Renal cortical epithelial cell (primary cell): Measurements from ENCODE around the gene NUAK2. TPM values are rescaled to one million over a fixed set of nuclear protein-coding genes. Genes with fewer than 3 reads are reported as not detected.
A peak's percentile ranks its signal among the peaks of the same experiment; 100 is the strongest.

ENCODE experiments used
- DNase-seq: peaks from one replicate; pipeline ENCODE4 v3.0.0-alpha.2; 2011; ENCODE audit warnings: low read depth
- total RNA-seq: library from RNA; depleted of rRNA; stranded (reverse); fragments of >200 nt; gene quantifications from 2 replicates; pipeline ENCODE4 v1.2.3, GENCODE V29; 2014

Gene NUAK2
- total RNA-seq, 1 donor from 2014 or later, result 59.6 TPM

GRCh38 chr1:205275133-205275532 lies 46.4 kb downstream of the NUAK2 start:
- no peak for DNase-seq

DNA sequence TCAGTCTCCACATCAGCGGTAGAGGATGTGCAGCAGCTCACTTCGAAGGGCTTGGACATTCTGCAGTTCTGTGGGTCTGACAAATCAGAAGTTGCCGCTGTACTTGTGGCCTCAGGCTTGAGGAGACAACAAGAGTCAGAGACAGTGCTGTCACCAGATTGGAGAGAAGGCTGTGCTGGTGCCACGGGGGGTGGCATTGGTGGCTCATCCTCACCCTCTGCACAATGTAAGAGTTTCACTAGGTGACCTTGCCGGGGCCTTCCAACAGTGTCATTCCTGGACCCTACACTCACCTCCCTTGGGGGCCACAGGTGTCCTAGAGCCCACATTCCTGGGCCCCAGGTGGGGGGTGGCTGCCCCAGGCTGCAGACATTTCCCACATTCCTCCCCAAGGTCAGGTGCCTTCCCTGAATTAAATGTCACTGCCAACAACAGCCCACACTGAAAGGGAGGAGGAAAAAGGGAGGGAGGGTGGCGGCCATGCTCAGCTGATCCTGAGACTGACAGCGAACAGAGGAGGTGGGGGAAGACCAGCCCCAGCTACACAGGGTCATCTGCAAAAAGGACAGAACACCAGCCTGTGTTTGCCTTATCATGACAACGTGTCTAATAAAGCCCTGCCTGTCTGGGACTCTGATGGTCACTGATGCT lies 47.4 kb downstream of the NUAK2 start:
- DNase-seq, result peak; percentile 70

DNA sequence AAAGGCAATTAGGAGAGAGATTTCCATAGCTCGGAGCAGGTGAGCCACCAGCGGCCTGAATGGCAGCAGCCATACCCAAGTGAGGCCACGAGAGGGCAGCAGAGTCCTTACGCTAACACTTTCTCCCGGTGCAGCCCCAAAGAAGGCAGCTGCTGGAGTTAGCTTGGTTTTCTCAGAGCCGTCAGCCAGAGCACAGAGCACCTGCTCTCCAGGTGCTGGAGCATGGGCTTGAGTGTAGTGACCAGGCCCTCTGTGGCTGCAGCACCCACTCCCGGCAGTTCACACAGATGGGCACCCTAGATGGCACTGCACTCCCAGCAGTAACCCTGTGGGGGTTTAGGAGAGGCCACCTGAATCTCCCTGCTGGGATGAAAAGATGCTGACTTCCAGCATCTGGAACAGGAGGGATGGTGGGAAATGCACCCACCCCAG lies 48.0 kb downstream of the NUAK2 start:
- peak; percentile 71 for DNase-seq

GRCh38 chr1:205272536-205272935 lies 49.0 kb downstream of the NUAK2 start:
- DNase-seq, result no peak

GRCh38 chr1:205271745-205272144 lies 49.8 kb downstream of the NUAK2 start:
- no peak for DNase-seq

DNA sequence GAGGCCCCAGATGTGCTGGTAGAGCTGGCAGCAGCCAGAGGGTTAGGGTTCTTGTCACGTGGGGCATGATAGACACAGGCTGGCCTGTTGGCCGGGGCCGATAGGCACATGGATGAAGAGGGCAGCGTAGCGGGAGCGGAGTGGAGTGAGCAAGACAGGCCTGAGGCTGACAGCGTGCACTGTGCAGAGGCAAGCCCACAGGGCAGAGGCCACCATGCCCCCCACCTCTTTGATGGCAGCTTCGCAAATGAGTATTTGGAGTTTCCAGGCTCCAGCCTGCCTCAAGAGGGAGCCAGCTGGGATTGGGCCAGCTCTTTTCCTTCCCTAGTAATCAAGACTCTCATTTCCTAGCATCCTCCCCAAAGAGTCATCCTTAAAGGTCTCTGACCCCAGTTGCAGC lies 50.3 kb downstream of the NUAK2 start:
- DNase-seq, result no peak

GRCh38 chr1:205270764-205271163 lies 50.8 kb downstream of the NUAK2 start:
- DNase-seq, result peak; percentile 85

- DNase-seq, result no peak
These were observed 51.3 kb downstream of the NUAK2 start for GRCh38 chr1:205270271-205270670.

DNA sequence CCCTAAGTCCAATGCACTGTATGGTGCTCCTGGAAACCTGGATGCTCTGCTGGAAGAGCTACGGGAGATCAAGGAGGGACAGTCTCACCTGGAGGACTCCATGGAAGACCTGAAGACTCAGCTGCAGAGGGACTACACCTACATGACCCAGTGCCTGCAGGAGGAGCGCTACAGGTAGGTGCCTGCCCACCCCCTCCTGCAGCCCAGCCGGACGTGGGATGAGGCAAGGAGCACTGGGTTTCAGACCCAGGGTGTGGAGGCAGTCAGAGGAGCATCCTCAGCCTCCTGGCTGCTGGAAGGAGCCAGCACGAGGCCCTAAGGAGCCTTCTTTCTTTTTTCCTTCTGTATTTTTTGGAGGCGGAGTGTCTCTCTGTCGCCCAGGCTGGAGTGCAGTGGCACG lies 51.8 kb downstream of the NUAK2 start:
- DNase-seq, result no peak

GRCh38 chr1:205268846-205269680 lies 52.5 kb downstream of the NUAK2 start:
- no peak for DNase-seq

DNA sequence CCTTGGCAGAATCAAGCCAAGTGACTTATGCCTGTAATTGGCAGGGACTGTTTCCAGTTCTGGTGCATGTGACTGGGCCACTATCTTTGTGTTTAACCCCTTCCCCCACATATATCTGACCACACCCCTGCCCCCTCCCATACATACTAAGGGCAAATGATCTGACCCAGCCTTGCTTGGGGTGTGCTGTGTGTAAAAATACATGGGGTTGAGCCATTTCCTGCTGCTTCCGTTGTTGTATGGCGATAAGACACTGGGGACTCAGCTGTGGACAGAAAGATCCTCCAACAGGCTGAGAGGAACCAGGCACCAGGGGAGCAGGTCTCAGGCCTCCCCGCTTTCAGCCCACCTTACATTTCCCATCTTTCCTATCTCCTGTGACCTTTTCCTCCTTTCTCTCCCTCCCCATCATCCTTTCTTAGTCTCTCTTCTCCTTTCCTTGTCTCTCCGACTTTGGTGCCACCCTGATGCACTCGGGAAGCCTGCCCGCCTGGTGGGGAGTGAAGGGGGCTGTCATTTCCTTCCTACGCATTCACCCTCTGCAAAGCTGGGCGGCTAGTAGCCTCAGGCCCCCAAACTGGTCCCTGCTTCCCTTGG lies 54.1 kb downstream of the NUAK2 start:
- no peak for DNase-seq

GRCh38 chr1:205266611-205267305 lies 54.8 kb downstream of the NUAK2 start:
- DNase-seq, result no peak

- no peak for DNase-seq
These were observed 57.9 kb downstream of the NUAK2 start for GRCh38 chr1:205263580-205264190.

DNA sequence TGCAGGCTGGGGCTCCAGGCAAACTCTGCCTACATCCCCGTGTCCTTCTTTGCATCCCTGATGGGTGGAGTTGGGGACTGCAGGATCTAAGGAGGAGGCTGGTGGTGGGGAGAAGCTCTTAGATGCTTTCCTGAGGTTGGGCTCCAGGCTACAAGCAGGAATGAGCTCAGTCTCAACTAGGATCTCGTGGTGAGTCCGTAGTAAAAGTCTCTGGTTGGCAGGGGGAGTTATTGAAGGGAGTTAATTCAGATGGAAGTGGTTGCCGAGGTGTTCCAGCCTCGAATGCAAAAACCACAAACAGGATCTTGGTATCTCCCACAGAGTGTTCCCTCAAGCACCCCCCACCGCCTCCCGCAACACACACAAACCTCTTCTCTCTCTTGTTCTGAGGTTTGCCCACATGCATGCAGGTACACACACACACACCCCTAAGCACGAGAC lies 58.8 kb downstream of the NUAK2 start:
- DNase-seq, result no peak

- DNase-seq, result no peak
These were observed 59.4 kb downstream of the NUAK2 start for GRCh38 chr1:205261946-205262691.

DNA sequence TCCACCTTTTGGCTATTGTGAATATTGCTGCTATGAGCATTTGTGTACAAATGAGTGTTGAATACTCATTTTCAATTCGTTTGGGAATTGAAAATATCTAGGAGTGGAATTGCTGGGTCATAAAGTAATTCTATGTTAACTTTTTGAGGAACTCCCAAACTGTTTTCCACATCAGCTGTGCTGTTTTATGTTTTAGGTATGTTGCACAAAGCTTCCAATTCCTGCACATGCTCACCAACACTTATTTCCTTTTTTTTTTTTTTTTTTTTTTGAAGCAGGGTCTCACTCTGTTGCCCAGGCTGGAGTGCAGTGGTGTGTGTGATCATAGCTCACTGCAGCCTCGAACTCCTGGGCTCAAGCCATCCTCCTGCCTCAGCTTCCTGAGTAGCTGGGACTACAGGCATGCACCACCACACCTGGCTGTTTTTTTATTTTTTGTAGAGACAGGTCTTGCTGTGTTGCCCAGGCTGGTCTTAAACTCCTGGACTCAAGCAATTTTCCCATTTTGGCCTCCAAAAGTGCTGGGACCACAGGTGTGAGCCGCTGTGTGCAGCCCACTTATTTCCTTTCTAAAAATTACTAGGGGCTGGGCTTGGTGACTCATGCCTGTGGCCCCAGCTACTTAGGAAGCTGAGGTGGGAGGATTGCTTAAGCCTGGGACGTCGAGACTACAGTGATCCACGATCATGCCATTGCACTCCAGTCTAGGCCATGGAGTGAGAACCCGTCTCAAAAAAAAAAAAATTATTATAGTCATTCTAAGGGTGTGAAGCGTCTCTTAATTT lies 60.4 kb downstream of the NUAK2 start:
- DNase-seq, result peak; percentile 52

DNA sequence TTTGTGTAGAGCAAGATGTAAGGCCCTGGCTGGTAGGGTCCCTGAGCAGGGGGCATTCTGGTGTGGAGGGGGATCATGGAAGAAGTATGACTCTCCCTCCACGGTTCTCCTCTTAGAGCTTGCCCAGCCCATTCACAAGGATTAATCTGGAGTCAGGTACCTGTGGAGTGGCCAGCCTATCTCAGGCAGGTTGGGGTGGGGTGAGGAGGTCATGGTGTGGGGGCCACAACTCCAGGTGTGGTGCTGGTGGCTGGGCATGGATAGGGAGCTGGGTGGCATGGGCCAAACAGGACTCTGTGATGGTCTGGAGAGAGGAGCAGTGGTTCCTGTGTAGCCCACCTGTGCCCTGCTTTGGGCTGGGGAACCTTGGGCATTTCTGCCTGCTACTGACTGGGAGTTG lies 61.5 kb downstream of the NUAK2 start:
- no peak for DNase-seq

DNA sequence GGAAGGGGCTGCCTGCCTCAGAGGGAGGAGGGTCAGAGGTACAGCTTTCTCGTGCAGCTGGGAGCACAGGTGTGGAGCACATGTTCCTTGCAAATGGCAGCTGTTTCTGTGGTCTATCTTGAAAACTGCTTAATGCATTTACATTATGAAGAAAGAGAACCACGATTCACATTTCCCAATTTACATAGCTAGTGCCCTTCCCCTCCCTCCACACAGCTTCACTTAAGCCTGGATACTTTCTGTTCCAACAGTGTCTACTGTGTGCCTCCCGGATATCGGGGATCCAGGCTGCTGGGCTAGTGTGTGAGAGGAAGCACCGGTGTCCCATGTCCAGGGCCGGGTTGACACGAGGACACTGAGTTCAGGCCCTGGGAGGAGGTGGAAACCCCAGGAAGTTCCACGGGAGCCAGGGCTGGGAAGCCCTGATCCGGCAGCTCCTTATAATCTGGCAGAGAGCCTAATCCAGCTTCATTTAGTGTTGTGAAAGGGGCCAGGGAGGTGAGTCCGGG lies 62.2 kb downstream of the NUAK2 start:
- no peak for DNase-seq

- DNase-seq, result peak; percentile 33
These were observed 62.8 kb downstream of the NUAK2 start for GRCh38 chr1:205258719-205259118.

DNA sequence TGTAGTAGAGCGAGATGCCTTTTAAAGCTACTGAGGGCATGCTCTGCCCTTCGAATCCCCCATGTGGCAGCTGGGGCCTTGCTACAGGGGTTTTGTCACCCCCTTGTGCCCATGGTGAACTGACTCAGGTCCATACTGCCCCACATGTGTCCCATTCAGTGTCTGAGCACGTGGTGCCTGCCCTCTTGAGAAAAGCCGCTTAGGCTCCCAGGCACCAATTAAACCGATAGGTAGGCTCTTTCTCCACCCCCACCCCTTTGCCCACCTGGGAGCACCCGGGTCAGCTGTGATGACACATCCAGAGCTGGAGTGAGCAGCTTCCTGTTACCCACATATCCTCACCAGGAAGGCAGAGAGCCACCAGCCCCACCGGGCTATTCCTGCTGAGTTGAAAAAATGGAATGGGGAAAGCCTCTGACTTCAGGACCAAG lies 63.3 kb downstream of the NUAK2 start:
- DNase-seq, result no peak
